Jurkat, Clone E6-1 (cell line): ENCODE data around the gene CASP8.
"Not testable (repeated sequence)": the region's sequence is repeated elsewhere in the genome, so short reads cannot be mapped to it uniquely, and the experiment has no call there.

Experiments used
- DNase-seq: peaks from one replicate; pipeline ENCODE4 v3.0.0-alpha.2; 2011; ENCODE audit warnings: low read depth, low spot score
- H3K4me3 ChIP-seq: 2 replicates; pipeline ENCODE4 v1.5.1; 2011; ENCODE audit warnings: mild to moderate bottlenecking, low read length, control low read depth, moderate library complexity

The CASP8 gene

DNA sequence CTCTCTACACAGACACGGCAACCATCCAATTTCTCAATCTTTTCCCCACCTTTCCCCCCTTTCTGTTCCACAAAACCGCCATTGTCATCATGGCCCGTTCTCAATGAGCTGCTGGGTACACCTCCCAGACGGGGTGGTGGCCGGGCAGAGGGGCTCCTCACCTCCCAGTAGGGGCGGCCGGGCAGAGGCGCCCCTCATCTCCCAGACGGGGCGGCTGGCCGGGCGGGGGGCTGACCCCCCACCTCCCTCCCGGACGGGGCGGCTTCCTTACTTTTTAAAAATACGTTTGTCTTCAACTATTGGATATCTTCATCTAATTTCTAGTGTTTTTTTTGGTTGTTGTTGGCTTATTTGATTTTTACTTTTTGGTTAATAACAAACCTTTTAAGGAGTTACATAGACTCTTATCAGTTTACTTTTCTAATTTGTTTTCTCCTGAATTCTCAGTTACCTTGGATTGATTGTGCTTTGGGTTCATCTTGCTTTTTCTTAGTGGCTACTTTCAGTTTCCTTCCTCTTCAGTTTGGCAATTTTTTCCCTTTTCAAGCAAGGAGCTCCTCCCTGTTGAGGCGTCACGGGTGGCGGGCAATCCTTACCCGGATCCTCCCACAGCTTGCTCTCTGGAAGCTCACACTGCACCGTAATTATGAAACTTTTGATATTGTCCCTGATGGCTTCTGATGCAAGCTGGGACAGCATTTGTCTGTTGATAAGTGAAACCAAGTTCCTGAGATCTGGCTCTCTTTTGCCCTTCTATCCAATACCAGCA, 21.0 kb upstream of the CASP8 start:
- DNase-seq, H3K4me3 ChIP-seq: not testable (repeated sequence)

DNA sequence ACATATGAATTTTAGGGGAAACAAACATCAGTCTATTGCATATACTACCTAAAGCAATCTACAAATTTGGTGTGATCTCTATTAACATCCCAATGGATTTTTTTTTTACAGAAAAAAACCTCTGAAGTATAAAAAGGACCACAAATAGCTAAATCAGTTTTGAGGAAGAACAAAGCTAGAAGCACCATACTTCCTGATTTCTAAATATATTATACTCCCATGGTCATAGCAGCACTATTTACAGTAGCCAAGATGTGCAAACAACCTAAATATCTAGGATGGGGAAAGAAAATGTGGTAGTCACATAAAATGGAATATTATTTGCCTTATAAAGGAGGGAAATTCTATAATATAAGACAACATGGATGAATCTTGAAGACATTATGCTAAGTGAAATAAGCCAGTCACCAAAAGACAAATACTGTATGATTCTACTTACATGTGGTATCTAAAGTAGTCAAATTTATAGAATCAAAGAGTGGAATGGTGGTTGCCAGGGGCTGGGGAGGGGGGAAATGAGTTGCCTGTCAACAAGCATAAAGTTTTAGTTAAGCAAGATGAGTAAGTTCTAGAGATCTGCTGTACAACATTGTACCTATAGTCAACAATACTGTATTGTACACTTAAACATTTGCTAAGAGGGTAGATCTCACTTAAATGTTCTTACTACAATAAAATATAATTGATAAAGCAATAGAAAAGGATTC, 17.6 kb upstream of the CASP8 start:
- H3K4me3 ChIP-seq, result no peak overlapping the region
- DNase-seq, result no peak

DNA sequence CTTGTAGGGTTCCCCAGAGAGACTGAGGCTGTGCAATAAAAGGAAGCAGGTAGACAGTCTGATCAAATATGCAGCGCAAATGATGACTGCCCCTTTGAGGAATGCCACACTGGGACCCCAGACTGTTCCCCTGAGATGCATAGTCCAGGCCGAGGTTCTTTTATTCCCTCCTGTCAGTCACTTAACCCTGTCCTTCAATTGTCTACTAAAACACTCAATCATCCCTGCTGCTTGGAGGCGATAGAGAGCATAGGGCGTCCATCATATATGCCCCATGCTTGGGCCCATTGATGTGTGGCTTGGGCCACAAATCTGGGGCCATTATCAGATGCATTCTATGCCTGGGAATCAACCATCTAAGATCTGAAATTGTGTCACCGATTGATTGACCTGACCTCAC, 15.5 kb upstream of the CASP8 start:
- no peak for DNase-seq
- H3K4me3 ChIP-seq, result no peak overlapping the region

DNA sequence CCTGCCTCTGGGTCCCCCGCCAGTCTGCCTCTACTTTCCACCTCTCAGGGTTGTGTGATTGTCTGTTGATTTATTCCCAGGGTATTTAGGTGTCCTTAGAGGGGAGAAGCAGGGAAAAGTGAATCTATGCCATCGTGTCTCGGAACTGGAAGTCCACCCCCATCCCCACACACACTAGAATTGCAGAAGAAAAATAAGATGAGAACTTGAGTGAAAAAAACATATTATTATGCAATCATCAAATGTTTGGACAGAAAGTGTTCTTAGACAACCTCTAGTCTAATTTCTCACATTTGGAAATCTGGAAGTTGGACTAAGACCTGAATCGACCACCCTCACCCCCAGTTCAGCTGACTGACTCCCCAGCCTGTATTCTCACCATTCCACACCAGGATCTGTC, 14.1 kb upstream of the CASP8 start:
- no peak overlapping the region for H3K4me3 ChIP-seq
- DNase-seq, result no peak

DNA sequence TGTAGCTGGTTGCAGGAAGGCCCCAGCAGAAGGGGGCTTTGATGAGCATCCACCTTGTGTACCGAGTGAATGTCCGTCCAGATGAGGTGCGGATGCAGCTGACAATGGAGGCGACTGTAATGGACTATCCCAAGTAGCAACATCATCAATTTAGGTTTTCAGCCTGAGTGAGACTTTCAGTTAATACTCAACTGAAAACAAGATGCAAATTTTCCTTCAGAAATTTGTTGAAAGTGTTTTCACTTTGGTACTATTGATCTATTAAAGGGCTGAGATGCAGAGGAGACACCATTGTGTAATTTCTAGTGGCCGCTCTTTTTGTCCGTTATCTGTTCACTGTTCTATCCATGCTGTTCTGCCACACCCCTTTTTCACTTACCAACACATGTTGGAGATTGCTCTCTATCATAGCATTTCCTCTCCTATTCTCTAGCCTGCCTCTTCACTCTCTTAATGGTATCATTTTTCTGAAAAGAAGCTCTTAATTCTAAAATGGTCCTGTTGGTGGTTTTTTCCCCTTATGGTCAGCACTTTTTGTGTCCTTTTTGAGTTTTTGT, 12.0 kb upstream of the CASP8 start:
- no peak for DNase-seq
- H3K4me3 ChIP-seq, result no peak overlapping the region

DNA sequence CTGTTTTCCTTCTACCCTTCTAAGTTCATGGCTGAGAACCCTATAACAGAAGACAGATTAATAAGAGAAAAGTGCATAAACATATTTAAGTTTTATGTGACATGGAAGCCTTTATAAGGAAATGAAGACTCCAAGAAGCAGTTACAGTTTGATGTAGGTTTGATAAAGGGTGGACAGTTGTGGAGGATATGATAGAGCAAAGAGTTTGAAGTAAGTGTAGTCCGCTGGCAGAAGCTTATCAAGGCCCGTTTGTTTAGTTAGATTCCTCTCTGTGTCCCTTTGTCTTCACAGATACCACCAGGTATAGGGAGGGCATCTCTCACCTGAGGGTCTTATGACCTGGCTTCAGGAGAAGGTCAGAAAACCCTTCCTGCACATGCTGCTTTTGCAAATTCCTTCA, 10.4 kb upstream of the CASP8 start:
- H3K4me3 ChIP-seq, result no peak overlapping the region
- no peak for DNase-seq

DNA sequence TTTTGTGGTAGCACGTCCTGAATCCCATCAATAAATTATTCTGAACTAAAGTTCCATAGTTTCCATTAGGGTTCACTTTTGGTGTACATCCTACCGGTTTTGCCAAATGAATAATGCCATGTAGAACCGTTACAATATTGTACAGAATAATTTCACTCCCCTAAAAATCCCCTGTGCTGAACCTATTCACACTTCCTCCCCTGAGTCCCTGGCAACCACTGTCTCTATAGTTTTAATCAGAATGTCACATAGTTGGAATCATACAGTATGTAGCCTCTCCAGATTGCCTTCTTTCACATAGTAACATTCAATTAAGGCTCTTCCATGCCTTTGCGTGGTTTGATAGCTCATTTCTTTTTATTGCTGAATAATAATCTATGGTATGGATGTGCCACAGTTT, 9.6 kb upstream of the CASP8 start:
- no peak overlapping the region for H3K4me3 ChIP-seq
- DNase-seq, result no peak

DNA sequence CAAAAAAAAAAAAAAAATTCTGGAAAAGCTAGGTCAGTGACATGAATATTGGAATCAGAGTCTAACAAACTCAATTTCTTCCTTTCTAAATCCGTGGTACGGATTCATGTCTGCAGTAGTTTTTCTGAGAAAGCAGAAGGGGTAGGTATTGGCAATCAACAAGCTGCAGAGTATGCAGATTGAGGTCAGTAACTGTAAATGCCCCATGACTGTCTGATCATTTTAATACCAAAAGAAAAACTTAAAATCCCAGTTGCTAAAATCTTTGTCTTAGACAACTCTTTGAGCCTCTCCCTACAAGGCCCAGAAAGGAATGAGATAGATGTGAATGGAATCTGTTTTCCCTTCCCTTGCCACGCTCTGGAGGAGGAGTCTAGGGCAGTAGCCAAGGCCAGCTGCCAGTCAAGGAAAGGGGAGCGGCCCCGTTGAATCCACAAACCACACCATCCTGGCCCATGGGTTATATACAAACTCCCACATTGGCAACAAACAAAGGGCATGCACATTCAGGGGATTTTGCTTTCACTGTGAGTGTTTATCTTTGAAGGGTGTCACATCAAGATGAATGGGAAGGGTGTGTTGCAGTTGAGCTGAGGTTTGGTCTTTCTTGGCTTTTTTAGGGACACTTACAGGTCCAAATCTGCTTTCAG, 6.1 kb upstream of the CASP8 start:
- no peak for DNase-seq

DNA sequence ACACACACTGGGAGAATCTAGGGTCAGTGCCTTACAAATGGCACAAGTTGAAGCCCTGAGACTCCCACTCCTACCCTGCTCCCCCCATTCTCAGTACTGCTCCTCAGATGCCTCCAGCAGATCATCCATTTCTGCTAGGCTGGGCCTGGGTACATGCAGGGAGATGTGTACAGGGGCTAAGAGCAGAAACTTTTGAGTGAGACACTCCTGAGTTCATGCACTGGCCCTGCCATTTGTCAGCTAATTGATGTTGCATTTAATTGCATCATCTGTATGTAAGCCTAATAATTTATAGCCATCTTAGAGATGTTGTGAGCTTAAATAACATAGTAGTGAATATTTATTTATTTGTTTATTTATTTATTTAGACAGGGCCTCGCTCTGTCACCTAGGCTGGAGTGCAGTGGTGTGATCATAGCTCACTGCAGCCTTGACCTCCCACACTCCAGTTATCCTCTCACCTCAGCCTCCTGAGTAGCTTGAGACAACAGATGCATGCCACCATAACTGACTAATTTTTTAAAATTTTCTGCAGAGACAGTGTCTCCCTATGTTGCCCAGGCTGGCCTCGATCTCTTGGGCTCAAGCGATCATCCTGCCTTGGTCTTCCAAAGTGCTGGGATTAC, 4.8 kb upstream of the CASP8 start:
- DNase-seq, result no peak
- no peak overlapping the region for H3K4me3 ChIP-seq

More for the DNA sequence above, 6.1 kb upstream of the CASP8 start:
- H3K4me3 ChIP-seq, result no peak overlapping the region

DNA sequence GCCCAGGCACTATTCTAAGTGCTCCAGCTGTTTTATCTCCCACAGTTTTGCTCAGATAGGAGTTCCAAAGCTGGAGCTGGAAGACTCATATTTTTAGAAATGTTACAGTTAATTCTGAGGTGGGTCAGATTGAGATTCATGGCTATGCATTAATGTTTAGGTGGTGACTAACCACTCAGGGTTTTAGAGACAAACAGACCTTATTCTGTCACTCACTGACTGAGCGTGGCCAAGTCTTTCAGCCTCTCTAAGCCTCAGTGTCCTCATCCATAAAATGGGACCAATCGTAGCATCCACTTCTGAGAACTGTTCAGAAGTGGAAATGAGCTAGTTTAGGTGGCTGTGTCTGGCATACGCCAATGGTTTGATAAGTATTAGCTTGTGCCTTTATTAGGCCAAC, 4.3 kb upstream of the CASP8 start:
- H3K4me3 ChIP-seq, result no peak overlapping the region
- no peak for DNase-seq

DNA sequence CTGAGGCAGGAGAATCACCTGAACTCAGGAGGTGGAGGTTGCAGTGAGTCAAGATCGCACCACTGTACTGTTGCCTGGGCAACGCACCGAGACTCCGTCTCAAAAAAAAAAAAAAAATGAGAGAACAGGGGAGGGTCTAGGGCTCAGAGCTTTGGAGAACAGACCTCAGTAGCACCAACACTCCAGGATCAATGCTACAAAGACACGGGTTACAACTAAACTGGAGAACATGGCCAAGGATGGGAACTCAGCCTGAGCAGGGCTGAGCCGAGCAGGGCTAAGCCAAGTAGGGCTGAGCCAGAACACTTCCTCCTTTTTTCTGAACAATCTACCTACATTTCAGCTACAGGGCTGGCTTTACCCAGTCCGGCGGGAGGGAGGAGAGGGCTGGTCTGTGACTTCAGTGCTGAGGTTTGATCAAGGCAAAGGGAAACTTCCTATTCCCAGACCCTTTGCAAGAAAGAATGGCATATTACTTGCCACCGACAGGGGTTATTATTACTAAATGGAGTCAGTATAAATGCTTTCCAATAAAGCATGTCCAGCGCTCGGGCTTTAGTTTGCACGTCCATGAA, 2.9 kb upstream of the CASP8 start:
- no peak for DNase-seq

DNA sequence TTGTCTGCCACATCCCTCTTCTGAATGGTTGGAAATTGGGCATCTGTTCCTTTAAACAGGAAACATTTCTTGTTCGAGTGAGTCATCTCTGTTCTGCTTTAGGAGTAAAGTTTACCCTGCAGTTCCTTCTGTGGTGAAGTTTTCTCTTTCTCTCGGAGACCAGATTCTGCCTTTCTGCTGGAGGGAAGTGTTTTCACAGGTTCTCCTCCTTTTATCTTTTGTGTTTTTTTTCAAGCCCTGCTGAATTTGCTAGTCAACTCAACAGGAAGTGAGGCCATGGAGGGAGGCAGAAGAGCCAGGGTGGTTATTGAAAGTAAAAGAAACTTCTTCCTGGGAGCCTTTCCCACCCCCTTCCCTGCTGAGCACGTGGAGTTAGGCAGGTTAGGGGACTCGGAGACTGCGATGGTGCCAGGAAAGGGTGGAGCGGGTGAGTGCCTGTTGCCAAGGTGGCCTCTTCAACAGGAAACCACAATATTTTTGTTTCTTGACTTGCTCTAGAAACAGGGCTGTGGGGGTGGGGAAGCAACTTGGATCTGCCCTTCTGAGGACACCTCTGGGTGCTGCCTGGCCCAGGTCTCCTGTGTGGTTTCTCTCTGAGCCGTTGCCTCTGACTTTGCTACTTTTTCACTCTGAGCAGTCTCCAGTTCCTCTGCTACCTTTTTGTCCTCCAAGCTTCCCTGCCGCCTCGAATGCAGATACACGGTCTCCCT, 2.2 kb upstream of the CASP8 start:
- H3K4me3 ChIP-seq, result peak overlapping the region; percentile 51
- DNase-seq, result peak; percentile 99

More for the DNA sequence above, 2.9 kb upstream of the CASP8 start:
- peak overlapping the region; percentile 51 for H3K4me3 ChIP-seq

DNA sequence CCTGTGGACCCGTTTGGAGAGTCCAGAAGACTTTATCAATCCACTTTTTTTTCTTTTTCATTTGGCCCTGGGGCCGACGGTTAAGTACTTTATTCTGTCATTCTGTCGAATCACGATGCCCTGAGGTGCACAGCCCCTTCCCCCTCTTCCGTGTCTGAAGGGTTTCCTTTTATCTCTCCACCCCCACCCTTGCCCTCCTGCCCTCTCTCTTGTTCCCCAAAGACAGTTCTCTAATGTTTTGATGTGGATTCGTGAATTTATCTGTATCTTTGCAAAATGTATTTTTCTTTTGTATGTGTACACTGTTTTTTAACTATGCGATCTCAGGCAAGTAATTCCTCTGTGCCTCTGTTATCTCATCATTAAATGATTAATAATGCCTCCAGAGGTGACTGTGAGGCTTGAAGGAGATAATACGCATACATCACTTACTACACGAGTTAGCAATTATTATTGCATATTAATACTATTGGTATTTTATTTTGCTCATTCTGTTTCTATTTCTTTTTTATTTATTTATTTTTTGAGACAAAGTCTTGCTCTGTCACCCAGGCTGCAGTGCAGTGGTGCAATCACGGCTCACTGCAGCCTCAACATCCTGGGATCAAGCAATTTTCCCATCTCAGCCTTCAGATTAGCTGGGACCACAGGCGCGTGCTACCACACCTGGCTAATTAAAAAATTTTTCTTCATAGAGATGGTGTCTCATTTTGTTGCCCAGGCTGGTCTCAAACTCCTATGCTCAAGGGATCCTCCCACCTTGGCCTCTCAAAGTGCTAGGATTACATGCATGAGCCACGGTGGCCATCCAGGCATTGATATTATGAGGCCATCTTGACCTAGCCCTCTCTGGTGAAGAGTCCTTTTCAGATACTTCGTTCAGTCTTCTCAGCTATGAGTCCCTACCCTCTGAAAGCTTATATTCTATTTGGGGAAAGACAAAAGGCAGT, 1.4 kb upstream of the CASP8 start:
- peak overlapping the region; percentile 51 for H3K4me3 ChIP-seq
- DNase-seq, result peak; percentile 83

DNA sequence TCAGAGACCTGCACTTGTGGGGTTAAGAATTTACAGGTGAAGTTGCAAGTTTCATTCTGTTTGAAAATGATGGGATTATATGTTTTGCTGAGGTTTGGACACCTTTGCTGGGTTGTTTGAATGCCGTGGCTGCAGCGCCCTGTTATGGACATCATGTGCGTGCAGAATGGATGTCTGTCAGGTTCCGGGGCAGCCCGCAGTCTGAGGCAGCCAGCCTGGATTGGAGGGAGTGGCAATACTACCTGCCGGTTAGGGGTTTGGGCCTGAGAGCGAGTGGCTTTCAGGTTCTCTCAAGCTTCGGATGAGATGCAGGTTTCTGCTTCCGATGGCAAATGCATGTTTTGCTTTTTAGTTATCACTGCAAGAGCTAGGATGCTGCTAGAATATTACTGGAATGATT, 1.1 kb downstream of the CASP8 start:
- DNase-seq, result no peak
- peak overlapping the region; percentile 79 for H3K4me3 ChIP-seq

DNA sequence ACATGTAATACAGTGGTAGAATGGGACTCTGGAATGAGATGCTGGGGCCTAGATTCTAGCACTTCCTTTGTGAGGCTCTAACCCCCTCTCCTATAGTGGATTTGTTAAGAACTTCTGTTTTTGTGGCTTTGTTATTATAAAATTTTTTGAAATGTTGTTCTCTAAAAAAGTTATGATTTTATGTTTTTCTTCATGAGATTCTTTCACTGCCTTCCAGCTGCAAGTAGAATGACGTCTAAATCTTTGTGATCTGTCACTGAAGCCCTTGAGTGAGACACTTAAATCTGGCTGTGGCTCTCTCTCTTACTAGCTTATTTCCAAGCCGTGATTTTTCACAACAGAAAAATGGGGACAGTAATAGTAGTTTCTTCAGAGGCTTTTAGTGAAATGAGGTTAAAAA, 1.6 kb downstream of the CASP8 start:
- DNase-seq, result no peak
- H3K4me3 ChIP-seq, result peak overlapping the region; percentile 79

DNA sequence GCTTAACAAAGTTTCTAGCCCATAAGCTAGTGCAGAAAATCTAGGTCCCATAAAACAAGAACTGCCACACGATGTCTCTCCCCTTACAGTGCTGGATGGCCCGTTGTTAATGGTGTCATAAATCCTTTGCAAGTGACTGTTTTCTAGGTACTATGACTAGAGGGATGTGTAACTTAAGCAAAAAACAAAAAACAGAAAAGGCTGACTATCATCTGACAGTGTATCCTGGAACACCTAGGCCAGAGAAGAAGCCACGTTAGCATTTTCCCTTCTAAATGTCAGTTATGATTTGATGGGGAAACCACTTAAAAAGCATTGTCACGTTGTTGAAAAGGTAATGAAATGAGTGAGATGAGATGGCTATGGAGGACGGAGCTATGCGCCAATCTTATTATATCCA, 2.4 kb downstream of the CASP8 start:
- peak overlapping the region; percentile 20 for H3K4me3 ChIP-seq
- no peak for DNase-seq

DNA sequence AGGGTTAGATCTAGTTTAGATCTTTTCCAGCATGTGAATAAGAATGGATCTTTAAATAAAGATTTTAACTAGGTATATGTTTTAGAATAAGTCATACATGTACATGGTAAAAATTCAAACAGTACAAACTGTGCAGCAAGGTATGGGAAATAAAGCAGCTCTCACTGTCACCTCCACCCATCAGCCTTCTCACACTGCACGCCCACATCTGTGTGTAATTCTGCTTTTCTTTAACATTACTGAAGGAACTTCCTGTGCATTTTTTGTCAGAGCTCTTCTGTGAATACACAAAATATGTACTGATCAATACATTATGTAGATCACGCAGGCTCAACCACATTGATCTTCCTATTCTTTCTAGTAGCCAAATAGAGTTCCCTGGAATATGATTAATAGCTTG, 3.4 kb downstream of the CASP8 start:
- no peak for DNase-seq
- no peak overlapping the region for H3K4me3 ChIP-seq
